Neural progenitor cell (in vitro differentiated cells): Measurements from ENCODE around the gene YAP1. TPM values are rescaled to one million over a fixed set of nuclear protein-coding genes. Genes with fewer than 3 reads are reported as not detected.

Source experiments
- DNase-seq: peaks from one replicate; pipeline ENCODE4 v3.0.0-alpha.2; 2016; ENCODE audit warnings: low spot score
- H2AFZ ChIP-seq: fragments of 200-600 bp; sonication (generic); replicated peaks from 2 replicates; pipeline ENCODE4 v1.6.1; 2016; ENCODE audit warnings: antibody characterized with exemption
- H3F3A ChIP-seq: fragments of 200-600 bp; sonication (generic); 2 replicates; pipeline ENCODE4 v1.6.1; 2016; ENCODE audit warnings: antibody characterized with exemption, low read depth
- H3K27ac ChIP-seq: fragments of 200-600 bp; sonication (generic); 2 replicates; pipeline ENCODE4 v1.5.1; 2016; ENCODE audit warnings: mild to moderate bottlenecking
- H3K27me3 ChIP-seq: fragments of 200-600 bp; sonication (generic); 2 replicates; pipeline ENCODE4 v1.6.1; 2016; ENCODE audit warnings: mild to moderate bottlenecking, moderate library complexity
- H3K36me3 ChIP-seq: fragments of 200-600 bp; sonication (generic); 2 replicates; pipeline ENCODE4 v1.5.1; 2016
- H3K4me1 ChIP-seq: fragments of 200-600 bp; sonication (generic); 2 replicates; pipeline ENCODE4 v1.6.1; 2016; ENCODE audit warnings: mixed run types
- H3K4me2 ChIP-seq: fragments of 200-600 bp; sonication (generic); 2 replicates; pipeline ENCODE4 v1.6.1; 2016
- H3K4me3 ChIP-seq: fragments of 200-600 bp; sonication (generic); 2 replicates; pipeline ENCODE4 v1.5.1; 2016
- H3K79me2 ChIP-seq: fragments of 200-600 bp; sonication (generic); 2 replicates; pipeline ENCODE4 v1.6.1; 2016; ENCODE audit warnings: low read depth
- H3K9ac ChIP-seq: fragments of 200-600 bp; sonication (generic); 2 replicates; pipeline ENCODE4 v1.6.1; 2016
- H3K9me3 ChIP-seq: fragments of 200-600 bp; sonication (generic); 2 replicates; pipeline ENCODE4 v1.5.1; 2016; ENCODE audit warnings: low read depth
- H4K20me1 ChIP-seq: fragments of 200-600 bp; sonication (generic); 2 replicates; pipeline ENCODE4 v1.6.1; 2016; ENCODE audit warnings: low read depth
- H3K27ac Mint-ChIP-seq: 3 replicates; pipeline ENCODE4 v1.8.0; 2021; ENCODE audit warnings: mixed read lengths
- H3K27me3 Mint-ChIP-seq: 2 replicates; pipeline ENCODE4 v1.8.0; 2022; ENCODE audit warnings: low read depth, mild to moderate bottlenecking, inconsistent platforms, moderate library complexity, mixed read lengths; ENCODE audit not compliant: insufficient read depth
- H3K36me3 Mint-ChIP-seq: 3 replicates; pipeline ENCODE4 v1.8.0; 2021; ENCODE audit warnings: mixed read lengths
- H3K4me1 Mint-ChIP-seq: 3 replicates; pipeline ENCODE4 v1.8.0; 2021; ENCODE audit warnings: mixed read lengths
- H3K4me3 Mint-ChIP-seq: 3 replicates; pipeline ENCODE4 v1.8.0; 2021; ENCODE audit warnings: mild to moderate bottlenecking, moderate library complexity, mixed read lengths
- H3K9me3 Mint-ChIP-seq: 3 replicates; pipeline ENCODE4 v1.8.0; 2020; ENCODE audit warnings: mixed read lengths
- EZH2 ChIP-seq: fragments of 200-600 bp; sonication (generic); IDR thresholded peaks from 2 replicates; pipeline ENCODE4 v1.6.1; 2017; ENCODE audit warnings: antibody characterized with exemption, mild to moderate bottlenecking, moderate library complexity
- EZH2phosphoT487 ChIP-seq: fragments of 200-600 bp; sonication (generic); IDR thresholded peaks from 2 replicates; pipeline ENCODE4 v1.6.1; 2017; ENCODE audit warnings: antibody characterized with exemption
- total RNA-seq: library from RNA; depleted of rRNA; stranded (reverse); fragments of >200 nt; gene quantifications from 2 replicates; pipeline ENCODE4 v1.2.3, GENCODE V29; 2015; ENCODE audit warnings: low replicate concordance
- TF ChIP-seq, protein P1 (sequence below): fragments of 200-600 bp; sonication (generic); IDR thresholded peaks from 2 replicates; pipeline ENCODE4 v1.5.1; 2017; ENCODE audit warnings: antibody characterized with exemption, mild to moderate bottlenecking

YAP1 gene
- total RNA-seq, 1 donor from 2014 or later = 59.9 TPM

DNA sequence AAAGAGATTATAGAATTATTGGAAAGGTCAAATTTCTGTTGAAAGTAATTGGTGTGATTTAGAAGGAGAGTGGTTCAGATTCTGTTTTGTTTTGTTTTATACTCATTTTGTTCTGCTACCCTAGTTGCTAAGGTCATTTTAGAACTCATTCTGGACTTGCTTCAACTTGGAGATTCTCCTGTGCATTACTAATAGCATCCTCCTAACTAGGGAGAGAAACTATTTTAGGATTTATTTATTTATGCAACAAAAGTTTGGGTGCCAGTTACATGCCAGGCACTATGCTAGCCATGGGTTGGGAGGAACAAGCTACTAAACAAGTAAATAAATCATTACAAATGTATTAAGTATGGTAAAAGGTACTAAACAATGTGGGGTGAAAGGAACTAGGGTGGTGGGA lies 84.0 kb downstream of the YAP1 start:
- Histone ChIP-seq H3K27me3 (no peaks in the 10 kb centered on the region), H3K36me3 (no peaks in the 10 kb centered on the region), H3K9ac (no peak overlapping the region), H4K20me1 (peaks cover 8% of the 10 kb centered on the region), H2AFZ (no peak overlapping the region), H3F3A (peaks cover 22% of the 10 kb centered on the region), H3K4me1 (peaks cover 48% of the 10 kb centered on the region), H3K27ac (no peak overlapping the region), H3K9me3 (no peaks in the 10 kb centered on the region), H3K4me2 (no peak overlapping the region), H3K4me3 (no peak overlapping the region), H3K79me2 (peaks cover 10% of the 10 kb centered on the region)
- TF ChIP-seq EZH2phosphoT487 = no peak
- TF ChIP-seq, protein P1, sequence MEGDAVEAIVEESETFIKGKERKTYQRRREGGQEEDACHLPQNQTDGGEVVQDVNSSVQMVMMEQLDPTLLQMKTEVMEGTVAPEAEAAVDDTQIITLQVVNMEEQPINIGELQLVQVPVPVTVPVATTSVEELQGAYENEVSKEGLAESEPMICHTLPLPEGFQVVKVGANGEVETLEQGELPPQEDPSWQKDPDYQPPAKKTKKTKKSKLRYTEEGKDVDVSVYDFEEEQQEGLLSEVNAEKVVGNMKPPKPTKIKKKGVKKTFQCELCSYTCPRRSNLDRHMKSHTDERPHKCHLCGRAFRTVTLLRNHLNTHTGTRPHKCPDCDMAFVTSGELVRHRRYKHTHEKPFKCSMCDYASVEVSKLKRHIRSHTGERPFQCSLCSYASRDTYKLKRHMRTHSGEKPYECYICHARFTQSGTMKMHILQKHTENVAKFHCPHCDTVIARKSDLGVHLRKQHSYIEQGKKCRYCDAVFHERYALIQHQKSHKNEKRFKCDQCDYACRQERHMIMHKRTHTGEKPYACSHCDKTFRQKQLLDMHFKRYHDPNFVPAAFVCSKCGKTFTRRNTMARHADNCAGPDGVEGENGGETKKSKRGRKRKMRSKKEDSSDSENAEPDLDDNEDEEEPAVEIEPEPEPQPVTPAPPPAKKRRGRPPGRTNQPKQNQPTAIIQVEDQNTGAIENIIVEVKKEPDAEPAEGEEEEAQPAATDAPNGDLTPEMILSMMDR = no peak
- TF ChIP-seq EZH2 = no peak
- no peak for DNase-seq
- Mint-ChIP-seq H3K27ac (no peak overlapping the region), H3K4me1 (peaks cover 53% of the 10 kb centered on the region), H3K9me3 (peaks cover 16% of the 10 kb centered on the region), H3K27me3 (peaks cover 6% of the 10 kb centered on the region), H3K4me3 (no peak overlapping the region), H3K36me3 (peaks cover 44% of the 10 kb centered on the region)

DNA sequence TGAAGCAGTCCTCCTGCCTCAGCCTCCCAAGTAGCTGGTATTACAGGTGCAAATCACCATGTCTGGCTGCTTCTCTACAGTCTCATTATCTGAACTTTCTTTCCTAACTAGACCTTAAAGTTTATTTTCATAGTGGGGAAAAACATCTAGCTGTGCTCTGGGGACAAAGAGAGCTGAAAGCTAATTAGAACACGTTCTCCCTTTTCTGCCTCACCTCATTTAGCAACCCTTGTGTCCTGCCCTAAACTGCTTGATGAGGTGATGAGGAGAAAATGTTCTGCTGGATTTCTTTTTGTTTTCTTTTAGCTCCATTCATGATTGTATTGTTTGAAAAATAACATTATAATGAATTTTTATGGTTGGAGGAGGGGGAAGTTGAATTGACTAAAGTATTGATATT lies 84.7 kb downstream of the YAP1 start:
- peaks cover 6% of the 10 kb centered on the region for H3K27me3 Mint-ChIP-seq
- peaks cover 17% of the 10 kb centered on the region for H3K79me2 ChIP-seq
- no peak overlapping the region for H3K4me3 Mint-ChIP-seq
- no peaks in the 10 kb centered on the region for H3K9me3 ChIP-seq
- H3K27me3 ChIP-seq = no peaks in the 10 kb centered on the region
- no peak overlapping the region for H3K9ac ChIP-seq
- H3K4me2 ChIP-seq = no peak overlapping the region
- H3K4me3 ChIP-seq = no peak overlapping the region
- peaks cover 8% of the 10 kb centered on the region for H4K20me1 ChIP-seq
- H3K27ac Mint-ChIP-seq = no peak overlapping the region
- no peak overlapping the region for H3K27ac ChIP-seq
- TF ChIP-seq EZH2phosphoT487 (no peak), EZH2 (no peak)
- TF ChIP-seq, protein P1 = no peak
- H3K9me3 Mint-ChIP-seq = peaks cover 16% of the 10 kb centered on the region
- no peak for DNase-seq
- peaks cover 44% of the 10 kb centered on the region for H3K36me3 Mint-ChIP-seq
- peaks cover 51% of the 10 kb centered on the region for H3K4me1 Mint-ChIP-seq
- H3F3A ChIP-seq = peaks cover 22% of the 10 kb centered on the region
- no peak overlapping the region for H2AFZ ChIP-seq
- H3K36me3 ChIP-seq = no peaks in the 10 kb centered on the region
- peaks cover 51% of the 10 kb centered on the region for H3K4me1 ChIP-seq

DNA sequence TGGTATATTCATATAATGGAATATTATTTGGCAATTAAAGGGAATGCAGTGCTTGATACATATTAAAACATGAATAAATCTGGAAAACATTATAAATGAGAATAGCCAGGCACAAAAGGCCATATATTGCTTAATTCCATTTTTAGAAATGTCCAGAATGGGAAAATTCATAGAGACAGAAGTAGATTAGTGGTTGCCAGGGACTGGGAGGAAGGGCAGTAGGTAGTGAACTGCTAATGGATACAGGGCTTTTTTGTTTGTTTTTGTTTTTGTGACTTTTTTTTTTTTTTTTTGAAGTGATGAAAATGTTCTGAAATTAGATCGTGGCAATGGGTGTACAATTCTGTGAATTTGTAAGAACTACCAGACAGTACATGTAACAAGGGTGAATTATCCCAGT lies 86.1 kb downstream of the YAP1 start:
- peaks cover 3% of the 10 kb centered on the region for H3K27me3 Mint-ChIP-seq
- Histone ChIP-seq H3K4me2 (no peak overlapping the region), H3K4me1 (peaks cover 51% of the 10 kb centered on the region), H3K9ac (no peak overlapping the region), H3K4me3 (no peak overlapping the region), H3K27ac (no peak overlapping the region), H4K20me1 (peaks cover 8% of the 10 kb centered on the region), H3K27me3 (no peaks in the 10 kb centered on the region), H3K79me2 (peaks cover 29% of the 10 kb centered on the region), H3F3A (peaks cover 22% of the 10 kb centered on the region), H2AFZ (no peak overlapping the region), H3K36me3 (no peaks in the 10 kb centered on the region), H3K9me3 (no peaks in the 10 kb centered on the region)
- H3K36me3 Mint-ChIP-seq = peaks cover 48% of the 10 kb centered on the region
- peaks cover 44% of the 10 kb centered on the region for H3K4me1 Mint-ChIP-seq
- no peak for DNase-seq
- H3K27ac Mint-ChIP-seq = no peak overlapping the region
- H3K9me3 Mint-ChIP-seq = peaks cover 16% of the 10 kb centered on the region
- TF ChIP-seq EZH2phosphoT487 (no peak), EZH2 (no peak)
- TF ChIP-seq, protein P1 = no peak
- no peak overlapping the region for H3K4me3 Mint-ChIP-seq
